ENCODE measurements around the gene IFT25. TPM values are rescaled to one million over a fixed set of nuclear protein-coding genes. Genes with fewer than 3 reads are reported as not detected.

IFT25 gene
- total RNA-seq, 1 donor from 2014 or later = 9.7 TPM

DNA sequence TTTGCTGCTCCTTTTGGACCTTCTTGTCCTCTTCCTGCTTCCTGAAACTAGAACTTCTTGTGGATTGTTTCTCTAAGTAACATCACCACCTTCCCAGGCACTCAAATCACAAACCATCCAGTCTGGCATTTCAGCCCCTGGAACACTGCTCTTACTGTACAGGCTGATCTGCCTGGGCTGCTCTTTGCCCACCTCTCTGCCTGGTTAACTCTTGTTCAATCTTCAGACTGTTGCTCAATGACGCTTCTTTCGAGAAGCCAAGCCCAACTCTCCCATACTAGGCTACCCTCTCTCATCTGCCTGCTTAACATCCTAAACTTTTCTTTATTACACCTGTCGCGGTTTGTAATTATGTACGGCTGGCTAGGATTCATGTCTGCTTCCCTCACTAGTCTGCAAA lies 50.9 kb downstream of the IFT25 start:
- no peaks in the 10 kb centered on the region for H3K27me3 ChIP-seq (ENCODE audit: control insufficient read depth, insufficient read depth, low read length)
- DNase-seq (ENCODE audit: low read depth) = no peak
- TF ChIP-seq, protein P1, sequence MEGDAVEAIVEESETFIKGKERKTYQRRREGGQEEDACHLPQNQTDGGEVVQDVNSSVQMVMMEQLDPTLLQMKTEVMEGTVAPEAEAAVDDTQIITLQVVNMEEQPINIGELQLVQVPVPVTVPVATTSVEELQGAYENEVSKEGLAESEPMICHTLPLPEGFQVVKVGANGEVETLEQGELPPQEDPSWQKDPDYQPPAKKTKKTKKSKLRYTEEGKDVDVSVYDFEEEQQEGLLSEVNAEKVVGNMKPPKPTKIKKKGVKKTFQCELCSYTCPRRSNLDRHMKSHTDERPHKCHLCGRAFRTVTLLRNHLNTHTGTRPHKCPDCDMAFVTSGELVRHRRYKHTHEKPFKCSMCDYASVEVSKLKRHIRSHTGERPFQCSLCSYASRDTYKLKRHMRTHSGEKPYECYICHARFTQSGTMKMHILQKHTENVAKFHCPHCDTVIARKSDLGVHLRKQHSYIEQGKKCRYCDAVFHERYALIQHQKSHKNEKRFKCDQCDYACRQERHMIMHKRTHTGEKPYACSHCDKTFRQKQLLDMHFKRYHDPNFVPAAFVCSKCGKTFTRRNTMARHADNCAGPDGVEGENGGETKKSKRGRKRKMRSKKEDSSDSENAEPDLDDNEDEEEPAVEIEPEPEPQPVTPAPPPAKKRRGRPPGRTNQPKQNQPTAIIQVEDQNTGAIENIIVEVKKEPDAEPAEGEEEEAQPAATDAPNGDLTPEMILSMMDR (IDR thresholded peaks at IDR 0.05; ENCODE audit: insufficient read depth, low read length, severe bottlenecking) = no peak
- FAIRE-seq = no peak
- no peaks in the 10 kb centered on the region for H3K36me3 ChIP-seq (ENCODE audit: control insufficient read depth, insufficient read depth, low read length)
- H3K4me3 ChIP-seq (ENCODE audit: low read depth, low read length) = no peak overlapping the region

DNA sequence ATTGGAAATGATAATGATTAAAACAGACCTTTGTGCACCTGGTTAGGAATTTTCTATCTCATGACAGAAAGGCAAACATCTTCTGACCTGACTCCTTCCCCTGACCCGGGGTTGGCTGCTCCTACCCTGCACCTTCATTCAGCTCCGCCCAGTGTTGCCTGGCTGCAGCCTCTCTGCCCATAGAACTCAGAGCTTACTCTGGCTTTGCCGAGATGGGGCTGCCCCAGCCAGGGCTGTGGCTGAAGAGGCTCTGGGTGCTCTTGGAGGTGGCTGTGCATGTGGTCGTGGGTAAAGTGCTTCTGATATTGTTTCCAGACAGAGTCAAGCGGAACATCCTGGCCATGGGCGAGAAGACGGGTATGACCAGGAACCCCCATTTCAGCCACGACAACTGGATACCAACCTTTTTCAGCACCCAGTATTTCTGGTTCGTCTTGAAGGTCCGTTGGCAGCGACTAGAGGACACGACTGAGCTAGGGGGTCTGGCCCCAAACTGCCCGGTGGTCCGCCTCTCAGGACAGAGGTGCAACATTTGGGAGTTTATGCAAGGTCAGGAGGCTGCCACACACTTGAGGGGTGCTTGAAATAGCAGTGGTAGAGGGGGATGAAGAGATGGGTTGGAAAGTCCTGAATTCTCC lies 51.4 kb downstream of the IFT25 start, which contains the start of gene DIO1:
Gene DIO1, plus strand, starts transcription at position 189 of the 638 bp plus-strand sequence. Its CDS starts 24 bp downstream, at position 213.
- FAIRE-seq (no peak), DNase-seq (ENCODE audit: low read depth) (no peak)
- TF ChIP-seq, protein P1 (IDR thresholded peaks at IDR 0.05; ENCODE audit: insufficient read depth, low read length, severe bottlenecking) = no peak
- H3K27me3 ChIP-seq (ENCODE audit: control insufficient read depth, insufficient read depth, low read length) = no peaks in the 10 kb centered on the region
- H3K4me3 ChIP-seq (ENCODE audit: low read depth, low read length) = no peak within 1 kb of the TSS
- no peaks in the 10 kb centered on the region for H3K36me3 ChIP-seq (ENCODE audit: control insufficient read depth, insufficient read depth, low read length)

DNA sequence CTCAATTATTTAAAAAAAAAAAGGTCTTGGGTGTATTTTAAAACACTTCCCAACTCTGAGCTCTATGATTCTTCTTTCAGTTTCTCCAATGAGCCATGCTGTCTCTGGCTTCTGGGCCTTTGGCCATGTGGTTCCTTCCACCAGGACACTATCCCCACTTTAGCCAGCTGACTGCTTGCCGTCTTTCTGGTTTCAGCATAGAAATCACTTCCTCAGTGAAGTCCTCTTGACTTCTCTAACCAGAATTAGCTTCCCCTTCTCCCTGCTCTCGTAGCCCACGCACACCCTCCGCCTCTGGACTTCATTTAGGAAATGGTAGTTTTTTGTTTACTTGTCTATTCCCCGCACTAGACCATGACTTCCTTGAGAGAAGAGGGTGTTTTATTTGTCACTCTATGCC lies 52.6 kb downstream of the IFT25 start:
- TF ChIP-seq, protein P1 (IDR thresholded peaks at IDR 0.05; ENCODE audit: insufficient read depth, low read length, severe bottlenecking) = no peak
- FAIRE-seq (no peak), DNase-seq (ENCODE audit: low read depth) (no peak)
- no peak overlapping the region for H3K4me3 ChIP-seq (ENCODE audit: low read depth, low read length)
- H3K36me3 ChIP-seq (ENCODE audit: control insufficient read depth, insufficient read depth, low read length) = no peaks in the 10 kb centered on the region
- H3K27me3 ChIP-seq (ENCODE audit: control insufficient read depth, insufficient read depth, low read length) = no peaks in the 10 kb centered on the region

DNA sequence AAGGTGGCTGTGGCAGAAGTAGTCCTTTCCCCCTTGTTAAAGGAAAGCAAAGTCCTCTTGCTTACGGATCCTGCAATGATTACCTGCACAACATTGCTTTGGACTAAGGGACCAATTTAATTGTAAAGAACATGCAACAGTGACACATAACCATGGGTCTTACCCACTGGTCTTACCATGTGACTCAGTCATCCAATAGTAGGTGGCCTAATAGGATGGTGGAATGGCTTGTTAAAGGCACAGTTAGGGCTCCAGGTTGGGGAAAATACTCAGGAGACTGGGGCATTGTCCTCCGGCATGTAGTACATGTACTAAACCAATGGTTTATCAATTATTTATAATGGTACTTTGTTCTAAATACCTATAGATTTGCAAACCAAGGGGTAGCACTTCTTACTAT lies 53.8 kb downstream of the IFT25 start:
- Histone ChIP-seq H3K36me3 (ENCODE audit: control insufficient read depth, insufficient read depth, low read length) (peaks cover 3% of the 10 kb centered on the region), H3K27me3 (ENCODE audit: control insufficient read depth, insufficient read depth, low read length) (no peaks in the 10 kb centered on the region), H3K4me3 (ENCODE audit: low read depth, low read length) (no peak overlapping the region)
- DNase-seq (ENCODE audit: low read depth) (no peak), FAIRE-seq (no peak)
- TF ChIP-seq, protein P1 (IDR thresholded peaks at IDR 0.05; ENCODE audit: insufficient read depth, low read length, severe bottlenecking) = no peak

DNA sequence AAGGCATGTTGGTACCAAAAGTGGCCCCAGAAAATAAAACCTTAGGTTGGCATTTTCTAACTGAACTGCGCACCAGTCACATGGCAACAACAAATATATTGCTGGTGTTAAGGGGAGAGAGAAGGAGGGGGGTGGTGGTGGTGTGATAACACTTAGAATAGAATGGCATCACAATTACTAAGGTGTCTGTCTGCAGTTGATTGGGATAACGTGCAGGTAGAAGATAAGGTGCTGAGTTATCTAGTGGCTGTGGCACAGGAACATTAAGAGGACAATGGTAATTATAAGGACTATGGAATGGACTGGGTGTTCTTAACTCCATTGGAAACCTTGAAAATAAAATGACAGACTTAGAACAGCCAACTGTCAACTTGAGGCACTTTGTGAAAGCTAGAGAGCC lies 54.5 kb downstream of the IFT25 start:
- H3K27me3 ChIP-seq (ENCODE audit: control insufficient read depth, insufficient read depth, low read length) = no peaks in the 10 kb centered on the region
- no peak for FAIRE-seq
- no peak for DNase-seq (ENCODE audit: low read depth)
- TF ChIP-seq, protein P1 (IDR thresholded peaks at IDR 0.05; ENCODE audit: insufficient read depth, low read length, severe bottlenecking) = no peak
- H3K36me3 ChIP-seq (ENCODE audit: control insufficient read depth, insufficient read depth, low read length) = peaks cover 6% of the 10 kb centered on the region
- H3K4me3 ChIP-seq (ENCODE audit: low read depth, low read length) = no peak overlapping the region

DNA sequence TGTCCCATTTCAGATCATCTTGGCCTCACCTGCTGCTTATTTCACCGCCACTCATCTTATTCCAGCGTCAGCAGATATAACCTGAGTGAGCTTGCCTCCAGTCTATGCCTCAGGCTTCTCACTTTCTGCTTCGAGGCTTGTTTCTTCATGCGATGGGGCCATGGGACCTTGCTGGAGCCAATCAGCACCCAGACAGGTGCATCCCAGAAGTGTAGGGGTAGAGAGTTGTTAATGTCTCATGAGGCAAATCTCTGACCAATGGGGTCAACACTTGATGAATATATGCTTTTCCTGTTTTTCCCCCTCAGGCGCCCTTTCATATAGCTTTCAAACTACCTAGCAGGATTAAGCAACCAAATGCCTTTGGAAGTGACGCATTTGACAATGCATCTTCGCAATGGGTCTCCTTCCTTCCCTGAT lies 55.0 kb downstream of the IFT25 start:
- Histone ChIP-seq H3K36me3 (ENCODE audit: control insufficient read depth, insufficient read depth, low read length) (peaks cover 7% of the 10 kb centered on the region), H3K4me3 (ENCODE audit: low read depth, low read length) (peak overlapping the region; percentile 85), H3K27me3 (ENCODE audit: control insufficient read depth, insufficient read depth, low read length) (no peaks in the 10 kb centered on the region)
- no peak for FAIRE-seq
- peak; percentile 40 for DNase-seq (ENCODE audit: low read depth)
- TF ChIP-seq, protein P1 (IDR thresholded peaks at IDR 0.05; ENCODE audit: insufficient read depth, low read length, severe bottlenecking) = no peak

Measured in bronchial epithelial cell (primary cell).